ENCODE data around the gene TPSB2.

- TF ChIP-seq POLR2AphosphoS5 (IDR thresholded peaks at IDR 0.05) (no peak), CTCF (IDR thresholded peaks at IDR 0.05 in 8 of 11, conservative IDR thresholded peaks at IDR 0.05 in 3 of 11) (no peak), POLR2A (IDR thresholded peaks at IDR 0.05) (no peak)
These were observed 20.9 kb downstream of the TPSB2 start for GRCh38 chr16:1209081-1209480.
